Muscle of back (tissue), 11 donors: ENCODE results near the gene PTPRD. TPM values are rescaled to one million over a fixed set of nuclear protein-coding genes. Genes with fewer than 3 reads are reported as not detected.
A peak's percentile ranks its signal among the peaks of the same experiment; 100 is the strongest.

Source experiments
- DNase-seq, 3 donors: peaks; one replicate each; pipeline versions ENCODE4 v3.0.0 to v3.0.0-alpha.2; 2013
- polyA plus RNA-seq, 10 donors: library from polyadenylated mRNA; unstranded; fragments of 120-200 nt; gene quantifications; one replicate each; pipeline ENCODE4 v1.2.1, GENCODE V29; 2013; ENCODE audit not compliant: insufficient read length in 10 of 10

Gene PTPRD
- polyA plus RNA-seq, 10 donors: 51.8 to 95.1 (median 75.6) TPM

DNA sequence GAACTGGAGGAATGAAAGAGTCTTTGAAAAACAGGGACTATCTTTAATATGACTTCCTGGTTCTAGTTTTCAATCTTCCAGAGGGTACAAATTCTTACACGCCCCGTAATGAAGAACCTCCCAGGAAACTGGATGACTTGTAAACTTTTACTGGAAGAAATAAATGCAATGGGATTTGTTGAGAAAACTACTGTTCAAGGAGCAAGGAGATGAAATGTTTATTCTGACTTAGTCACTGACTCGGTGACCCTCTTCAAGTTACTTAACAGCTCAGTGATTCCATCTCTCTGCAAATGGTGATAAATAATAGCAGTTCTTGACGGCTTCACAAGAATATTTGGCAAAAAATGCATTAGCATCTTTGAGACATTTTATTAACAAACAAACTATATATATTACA, 858.6 kb downstream of the PTPRD start:
- DNase-seq: no peak

DNA sequence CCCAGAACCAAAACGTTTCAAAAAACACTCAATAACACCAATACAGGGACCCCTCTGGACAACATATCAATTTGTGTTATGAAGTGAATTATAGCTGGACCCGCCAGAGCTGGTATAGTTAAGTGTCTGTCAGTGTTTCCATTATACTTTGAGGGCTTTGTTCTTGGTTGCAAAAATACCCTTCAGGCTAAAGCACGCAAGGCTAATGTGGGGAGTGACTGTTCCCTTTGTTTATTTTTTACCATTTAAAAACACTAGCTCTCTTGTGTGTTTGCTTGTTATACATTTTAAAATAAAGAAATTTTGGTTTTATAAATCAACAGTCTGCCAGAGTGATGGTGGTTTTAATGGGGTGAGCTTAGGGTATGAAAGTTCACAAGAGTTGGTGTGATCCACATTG, 859.5 kb downstream of the PTPRD start:
- DNase-seq: no peak

DNA sequence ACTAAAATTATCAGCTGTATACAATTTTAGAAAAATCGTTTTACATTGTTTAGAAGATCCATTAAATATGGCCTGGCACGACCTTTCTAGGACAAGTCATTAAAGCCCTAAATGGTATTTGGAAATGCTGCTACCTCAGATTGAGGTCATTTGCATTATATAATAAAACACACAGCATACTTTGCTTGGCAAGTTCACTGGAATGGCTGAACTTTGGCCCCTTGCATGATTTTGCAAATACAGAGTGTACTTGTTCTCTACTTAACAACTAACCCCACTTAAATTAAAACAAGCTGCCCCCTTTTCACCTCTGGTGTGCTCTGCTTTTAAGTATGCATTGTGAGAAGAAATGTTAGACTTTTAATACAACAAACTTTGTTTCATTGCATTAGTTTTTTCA, 860.1 kb downstream of the PTPRD start:
- peak in 2 of 3 donors; percentile 9 to 43 for DNase-seq

DNA sequence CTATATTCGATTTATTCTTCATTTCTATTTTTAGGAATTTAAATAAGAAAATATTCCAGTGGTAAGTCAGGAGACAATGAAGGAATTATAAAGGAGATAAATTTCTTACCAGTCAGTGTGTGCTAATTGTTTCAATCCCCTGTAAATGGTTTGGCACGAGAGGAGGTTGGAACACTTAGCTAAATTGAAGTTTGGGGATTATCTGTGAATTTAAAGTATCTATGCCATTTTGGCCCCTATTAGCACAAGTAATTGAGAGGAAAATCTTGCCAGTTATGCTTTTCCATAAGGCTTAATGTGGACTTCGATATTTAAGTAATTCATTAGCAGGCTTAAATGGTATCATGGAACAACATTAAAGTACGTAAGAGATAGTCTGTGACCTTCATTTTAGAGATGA, 860.8 kb downstream of the PTPRD start:
- DNase-seq: no peak

DNA sequence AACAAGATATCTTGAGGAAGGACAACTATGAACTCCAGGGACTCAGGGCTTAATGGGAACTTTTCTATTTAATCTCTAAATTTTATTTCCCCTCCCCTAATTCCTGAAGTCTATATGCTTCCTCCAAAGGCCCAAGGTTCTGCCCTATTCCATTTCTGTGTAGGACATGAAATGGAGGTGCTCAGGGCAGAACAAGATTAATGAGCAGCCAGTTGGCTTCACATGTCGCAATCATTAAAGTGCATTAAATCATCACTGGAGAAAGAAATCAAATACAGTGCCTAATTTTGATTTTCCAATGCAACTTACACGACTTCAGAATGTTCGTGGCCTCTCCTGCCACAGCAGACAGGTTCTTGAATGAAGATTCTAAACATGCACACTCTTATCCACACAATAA, 862.1 kb downstream of the PTPRD start:
- no peak for DNase-seq

DNA sequence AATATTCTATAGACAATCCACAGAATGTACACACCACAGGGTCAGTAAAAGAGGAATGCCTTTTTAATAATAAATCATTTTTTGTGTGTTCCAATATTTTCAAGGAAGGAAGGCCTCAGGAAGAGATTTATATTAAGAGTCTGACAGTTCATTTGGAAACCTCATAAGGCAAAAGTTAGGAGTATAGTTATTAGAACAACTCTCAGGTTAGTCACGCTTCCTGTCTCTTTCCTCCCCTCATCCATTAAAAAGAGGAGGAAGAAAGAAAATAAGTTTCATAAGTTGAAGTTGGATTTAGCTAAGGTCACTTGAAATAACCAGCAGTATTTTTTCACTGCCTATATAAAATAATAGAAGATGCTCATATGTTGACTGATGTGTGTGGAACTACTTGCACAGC, 863.2 kb downstream of the PTPRD start:
- no peak for DNase-seq

DNA sequence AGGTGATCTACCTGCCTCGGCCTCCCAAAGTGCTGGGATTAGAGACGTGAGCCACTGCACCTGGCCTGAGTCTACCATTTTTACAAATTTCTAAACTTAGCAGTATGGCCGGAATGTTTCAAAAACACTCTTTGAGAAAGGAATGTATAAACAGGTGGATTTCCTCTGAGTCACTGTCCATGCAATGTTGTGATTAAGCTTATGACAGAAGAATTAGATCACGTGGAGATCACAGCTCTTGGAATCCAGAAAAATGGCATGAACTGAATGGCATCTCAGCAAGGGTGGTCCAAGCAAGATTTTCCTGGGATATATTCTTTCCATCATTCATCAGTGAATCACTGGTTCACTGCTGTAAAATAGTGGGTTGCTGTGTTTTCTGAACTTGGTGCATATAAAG, 865.0 kb downstream of the PTPRD start:
- DNase-seq: no peak

DNA sequence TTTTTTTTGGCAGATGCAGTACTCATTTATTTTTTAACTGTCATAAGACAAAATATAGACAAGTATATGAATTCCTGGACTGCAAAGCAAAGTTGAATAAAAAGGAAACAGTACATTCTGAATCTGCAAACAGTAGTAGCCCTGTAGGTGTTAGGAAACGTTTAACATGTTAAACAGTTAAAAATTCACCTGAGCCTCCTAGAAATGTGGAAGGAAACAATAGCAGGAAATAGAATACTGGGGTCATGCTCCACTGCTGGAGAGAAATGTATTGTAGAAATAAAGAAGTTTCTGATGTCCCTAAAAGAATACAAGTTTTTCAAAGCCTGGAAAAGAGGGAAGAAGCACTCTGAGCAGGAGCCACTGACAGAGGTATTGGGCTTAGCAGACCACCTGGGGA, 866.0 kb downstream of the PTPRD start:
- DNase-seq: no peak

DNA sequence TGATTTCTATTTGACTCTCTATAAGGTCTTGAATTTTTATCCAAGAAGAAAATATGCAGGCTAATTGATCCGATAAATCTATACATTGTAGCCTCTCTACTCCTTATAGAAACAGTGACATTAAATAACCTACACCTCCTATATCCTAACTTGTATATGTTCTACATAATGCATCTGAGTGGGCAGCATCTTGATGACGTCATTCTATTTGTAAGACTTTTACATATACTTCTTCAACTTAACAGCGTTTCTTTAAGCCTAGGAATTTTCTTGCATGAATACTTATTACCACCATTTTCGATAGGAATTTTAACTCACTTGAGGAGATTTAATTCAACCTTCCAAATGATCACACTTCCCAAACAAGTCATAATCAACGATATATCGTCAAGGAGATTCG, 869.0 kb downstream of the PTPRD start:
- no peak for DNase-seq

DNA sequence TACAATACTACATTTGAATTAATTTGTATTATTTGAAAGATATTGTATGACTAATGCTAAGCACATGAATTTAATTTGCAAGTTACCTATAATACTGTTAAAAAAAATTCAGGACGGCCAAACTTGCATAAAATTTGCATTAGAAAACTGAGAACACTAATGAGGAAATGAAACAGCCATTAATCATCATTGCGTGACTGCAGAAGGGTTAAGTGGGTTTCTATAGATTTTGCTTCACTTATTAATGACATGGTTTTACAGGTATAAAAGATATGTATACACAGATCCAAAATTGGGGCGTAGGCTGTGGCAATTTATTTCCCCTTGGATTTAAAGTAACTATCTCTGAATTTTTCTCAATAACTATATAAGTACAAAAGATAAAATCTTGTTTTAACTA, 882.6 kb downstream of the PTPRD start:
- DNase-seq: no peak

DNA sequence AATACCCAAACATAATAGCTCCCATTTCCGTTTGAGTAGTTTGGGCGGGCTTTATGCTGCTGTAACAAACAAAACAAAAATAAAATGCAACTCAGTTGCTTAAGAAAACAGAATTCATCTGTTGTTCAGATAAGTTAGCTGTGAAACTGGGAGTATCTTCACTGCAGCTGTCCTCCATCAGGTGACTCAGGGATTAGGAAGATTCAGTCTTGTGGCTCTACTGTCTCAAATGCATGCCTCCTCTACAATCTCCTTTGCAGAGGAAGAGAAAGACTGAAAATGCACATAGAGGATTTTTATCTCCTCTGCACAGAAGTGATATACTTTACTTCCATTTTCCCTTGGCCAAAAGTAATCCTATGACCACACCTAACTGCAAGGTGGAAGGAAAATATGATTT, 883.7 kb downstream of the PTPRD start:
- DNase-seq: no peak

DNA sequence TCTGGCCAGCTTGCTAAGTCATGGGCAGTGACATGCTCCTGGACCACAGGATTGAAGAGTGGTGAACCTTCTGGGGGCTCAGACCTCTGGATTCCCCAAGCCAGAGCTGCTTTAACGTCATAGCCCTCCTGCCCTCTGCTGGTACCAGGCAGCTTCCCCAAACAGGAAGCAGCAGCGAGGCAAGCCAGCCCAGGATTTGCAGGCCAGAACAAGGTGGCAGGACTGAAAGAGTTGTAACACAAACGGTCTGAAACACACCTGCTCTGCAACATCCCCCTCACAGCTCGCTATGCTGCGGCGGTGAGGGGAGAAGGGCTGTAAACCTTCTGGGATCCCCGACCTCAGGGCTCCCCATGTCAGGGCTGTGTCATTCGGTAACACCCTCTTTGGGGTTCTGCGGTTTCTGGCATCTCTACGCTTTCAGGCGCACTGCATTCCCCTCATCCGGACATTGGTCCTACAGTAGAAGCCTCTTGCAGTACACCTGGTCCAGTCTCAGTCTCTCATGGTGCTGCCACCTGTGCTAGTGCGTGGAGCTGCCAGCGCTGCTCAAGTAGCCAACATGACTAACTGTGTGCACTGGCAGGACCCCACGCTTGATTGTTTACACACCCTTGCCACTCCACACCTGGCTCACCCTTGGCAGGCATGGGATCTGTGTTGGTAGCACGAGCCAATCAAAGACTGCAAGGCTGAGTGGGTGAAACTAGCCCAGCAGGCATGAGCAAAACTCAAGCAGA, 893.3 kb downstream of the PTPRD start:
- DNase-seq: no peak

DNA sequence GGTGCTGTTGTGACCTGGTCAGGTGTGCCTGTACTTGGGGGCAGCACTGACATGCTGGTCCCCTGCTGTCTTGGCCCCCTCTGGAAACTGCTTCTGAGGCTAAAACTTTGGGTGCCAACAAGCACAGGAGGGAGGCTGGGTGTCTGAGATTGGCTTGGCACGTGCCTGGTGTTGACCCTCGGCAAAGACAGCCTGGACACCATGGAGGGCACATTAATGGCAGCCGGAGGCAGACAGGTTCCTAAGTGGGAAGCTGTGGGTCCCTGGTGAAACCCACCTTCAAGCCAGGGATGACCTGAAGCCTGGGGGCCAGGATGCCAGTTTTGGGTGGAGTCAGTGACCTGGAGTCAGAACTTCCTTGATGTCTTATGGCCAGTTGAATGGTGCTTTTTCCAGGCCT, 894.1 kb downstream of the PTPRD start:
- DNase-seq: no peak

DNA sequence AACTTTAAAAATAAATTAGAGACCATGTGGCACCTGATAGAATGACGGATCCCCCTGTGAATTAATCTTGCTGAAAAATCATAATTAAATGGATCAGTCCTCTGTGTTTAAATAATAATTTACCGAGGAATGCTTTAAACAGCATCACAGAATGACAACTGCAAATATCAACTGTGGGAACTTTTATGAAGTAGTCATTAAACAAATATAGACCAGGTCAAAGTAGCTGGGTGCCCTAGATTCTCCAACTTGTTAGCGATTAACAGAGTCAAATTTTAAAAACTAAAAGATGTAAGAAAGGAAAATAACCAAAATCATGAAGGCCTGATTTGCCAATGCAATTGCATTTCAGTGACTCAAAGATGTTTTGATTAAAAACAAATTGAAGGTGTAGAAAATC, 933.4 kb downstream of the PTPRD start:
- DNase-seq: no peak

DNA sequence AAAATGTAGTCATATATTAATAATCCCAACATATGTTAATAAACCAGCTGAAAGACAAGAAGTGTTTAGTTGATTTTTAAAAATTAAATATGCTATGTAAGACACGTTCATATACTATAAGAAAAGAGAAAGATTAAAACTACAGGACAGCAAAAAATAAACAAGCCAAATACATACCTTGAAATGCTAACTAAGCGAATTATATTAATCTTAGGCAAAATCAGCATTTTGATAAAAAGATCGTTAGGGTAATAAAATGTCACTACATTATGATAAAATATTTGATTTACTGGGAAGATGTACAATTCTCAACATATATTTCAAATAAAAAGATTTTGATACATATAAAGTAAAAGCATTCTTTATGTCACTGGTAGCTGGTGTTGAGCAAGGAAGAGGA, 938.3 kb downstream of the PTPRD start:
- DNase-seq: no peak

DNA sequence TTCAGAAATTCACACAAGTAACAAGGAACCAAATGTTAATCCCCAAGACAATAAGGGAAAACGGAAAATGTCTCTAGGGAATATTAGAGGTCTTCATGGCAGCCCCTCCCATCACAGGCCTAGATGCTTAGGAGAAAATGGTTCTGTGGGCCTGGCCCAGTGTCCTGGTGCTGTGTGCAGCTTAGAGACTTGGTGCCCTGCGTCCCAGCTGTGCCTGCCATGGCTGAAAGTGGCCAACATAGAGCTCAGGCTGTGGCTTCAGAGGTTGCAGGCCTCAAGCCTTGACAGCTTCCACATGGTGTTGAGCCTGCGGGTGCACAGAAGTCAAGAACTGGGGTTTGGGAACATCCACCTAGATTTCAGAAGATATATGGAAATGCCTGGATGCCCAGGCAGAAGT, 942.3 kb downstream of the PTPRD start:
- no peak for DNase-seq

DNA sequence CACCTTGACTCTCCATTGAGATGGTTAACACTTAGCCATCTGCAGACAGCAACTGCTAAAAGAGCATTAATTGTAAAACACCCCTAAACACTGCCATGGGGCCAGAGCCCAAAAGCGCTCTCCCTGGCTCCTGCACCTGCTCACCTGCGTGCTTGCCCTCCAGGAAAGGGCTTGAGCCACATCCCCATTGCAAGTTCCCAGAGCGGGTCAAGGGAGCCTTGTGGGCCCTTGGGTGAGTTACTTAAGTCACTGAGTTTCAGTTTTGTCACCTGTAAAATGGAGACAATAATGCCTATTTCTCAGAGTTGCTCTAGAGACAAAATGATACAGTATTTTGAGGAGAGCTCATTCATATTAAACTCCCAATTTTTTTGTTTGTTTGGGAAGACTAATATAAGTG, 967.8 kb downstream of the PTPRD start:
- DNase-seq: no peak

DNA sequence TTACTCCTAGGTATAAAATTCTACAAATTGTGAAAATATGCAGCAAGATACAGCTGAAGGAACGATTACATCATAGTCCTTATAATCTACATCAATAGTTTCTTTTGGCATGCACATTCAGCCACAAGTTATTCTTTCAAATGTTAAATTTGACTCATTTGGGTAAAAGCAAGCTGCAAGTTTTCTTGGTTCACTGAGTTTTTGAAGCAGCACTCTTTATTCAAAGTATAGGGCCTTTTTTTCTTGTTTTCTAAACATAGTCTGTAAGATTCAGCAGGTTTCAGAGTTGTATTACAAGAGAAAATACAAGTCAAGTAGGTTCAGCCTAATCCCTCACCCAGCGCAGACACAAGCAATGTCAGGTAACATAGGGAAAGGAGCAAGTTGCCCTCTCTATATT, 981.5 kb downstream of the PTPRD start:
- DNase-seq: no peak

DNA sequence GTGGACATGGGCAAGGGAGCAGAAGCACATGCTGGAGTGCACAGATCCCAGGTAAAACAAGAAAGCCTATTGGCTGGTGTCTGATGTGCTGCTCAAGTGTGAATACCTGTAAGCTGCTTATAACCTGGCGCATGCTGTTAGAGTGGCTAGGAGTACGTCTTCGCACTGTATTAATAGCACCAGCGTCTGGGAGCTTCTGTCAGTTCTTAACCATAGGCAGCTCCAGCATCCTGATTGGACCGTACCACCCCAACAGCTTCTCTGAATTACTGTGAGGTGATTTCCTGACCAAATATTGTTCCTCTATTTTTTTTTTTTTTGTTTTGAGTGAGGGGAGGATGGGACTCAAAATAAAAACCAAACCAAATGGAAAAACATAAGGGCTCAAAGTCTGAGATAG, 987.6 kb downstream of the PTPRD start:
- DNase-seq: no peak

DNA sequence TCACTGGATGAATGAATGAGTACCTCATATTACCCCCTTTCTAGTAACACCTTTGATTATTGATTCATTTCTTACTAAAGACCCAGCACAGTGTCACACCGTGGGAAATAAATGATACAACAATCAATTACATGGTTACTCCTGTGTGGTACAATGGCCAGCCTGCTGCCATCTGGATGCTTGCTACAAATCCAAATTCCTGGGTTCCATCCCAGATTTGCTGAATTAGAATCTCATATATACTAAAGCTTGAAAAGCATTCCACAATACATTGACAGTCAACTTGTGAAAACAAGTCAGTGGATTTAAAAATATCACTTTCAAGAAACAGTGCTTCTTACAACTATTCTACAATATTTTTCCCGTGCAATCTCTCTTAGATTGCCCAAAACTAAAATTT, 989.3 kb downstream of the PTPRD start:
- DNase-seq: no peak

DNA sequence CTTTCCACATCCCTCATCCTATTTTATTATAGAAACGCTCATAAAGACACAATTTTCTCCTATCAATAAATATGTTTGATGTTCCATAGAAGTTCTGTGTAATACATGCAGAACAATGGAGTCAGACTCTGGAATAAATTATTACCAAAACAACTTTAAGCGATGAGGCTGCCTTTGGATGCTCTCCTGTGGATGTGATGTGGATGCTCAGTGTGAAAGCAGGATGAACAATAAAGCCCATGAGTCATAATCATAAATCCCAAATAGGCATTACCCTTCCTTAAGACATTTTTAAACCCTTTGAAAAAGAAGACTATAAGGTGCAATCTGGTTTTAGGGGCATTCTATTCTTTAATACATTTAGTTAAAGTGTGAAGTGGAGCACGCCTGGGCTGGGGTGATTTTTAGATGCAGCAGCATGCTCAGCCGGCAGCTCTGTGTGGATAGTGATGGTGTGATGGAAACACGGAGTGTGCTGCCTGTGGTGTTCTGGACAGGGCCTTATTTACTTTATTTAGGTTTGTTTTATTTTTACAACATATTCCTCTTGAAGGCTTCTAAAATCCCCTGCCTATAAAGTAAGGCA, 991.4 kb downstream of the PTPRD start:
- DNase-seq: no peak

DNA sequence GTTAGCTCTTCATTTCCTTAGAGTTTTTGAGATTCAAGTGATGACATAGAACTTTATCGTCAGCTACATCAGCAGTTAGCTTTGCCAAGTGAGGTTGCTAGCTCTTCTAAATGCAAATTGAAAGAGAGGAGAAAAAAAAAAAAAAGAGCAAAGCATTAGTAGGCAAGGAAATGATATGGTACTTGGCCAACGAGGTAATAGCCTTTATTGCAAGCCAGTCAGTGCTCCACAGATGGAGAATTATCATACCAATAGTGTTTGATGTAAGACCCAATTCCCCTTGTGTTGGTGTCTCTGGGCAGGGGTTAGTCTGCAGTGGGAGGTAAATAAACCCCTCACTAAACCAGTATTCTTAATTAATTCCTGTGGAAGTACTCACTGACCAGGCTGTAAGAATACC, 992.1 kb downstream of the PTPRD start:
- DNase-seq: no peak

DNA sequence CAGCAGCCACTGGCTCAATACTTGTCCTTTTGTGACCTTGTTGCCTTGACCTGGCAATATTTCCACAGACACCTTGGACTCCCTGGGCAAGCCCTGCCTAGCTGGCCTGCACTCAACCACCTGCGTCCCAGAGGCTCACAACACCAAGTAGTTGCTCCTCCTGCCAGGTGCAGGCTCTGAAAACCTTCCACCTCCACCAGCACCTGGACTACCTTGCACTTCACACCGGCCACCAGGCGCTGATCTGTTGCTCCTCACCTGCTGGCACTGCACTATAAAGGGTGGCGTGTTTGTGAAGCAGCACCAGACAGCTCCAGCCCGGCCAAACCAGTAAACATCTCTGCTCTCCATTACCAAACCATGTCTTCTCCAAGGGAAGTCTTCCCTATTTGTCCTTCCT, 997.7 kb downstream of the PTPRD start:
- no peak for DNase-seq

DNA sequence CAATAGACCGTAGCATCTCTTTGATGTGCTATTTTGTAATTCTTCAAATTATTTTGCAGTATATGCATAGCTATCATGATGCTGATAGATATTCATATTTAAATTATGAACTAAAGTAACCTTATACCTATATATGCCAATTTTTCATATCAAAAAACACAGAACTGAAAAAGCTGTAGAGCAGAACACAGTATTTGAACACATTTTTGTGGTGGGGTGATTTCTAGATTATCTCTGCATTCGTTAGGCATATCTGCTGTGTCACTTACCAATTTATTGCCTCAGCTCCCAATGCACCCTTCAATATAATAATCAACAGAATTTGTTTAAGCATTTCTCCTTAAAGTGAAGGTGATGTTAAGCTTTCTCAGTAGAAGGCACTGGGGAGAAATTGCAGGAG, 998.2 kb downstream of the PTPRD start:
- no peak for DNase-seq
